ENCODE measurements around the gene NIT2.
"Not testable (repeated sequence)": the region's sequence is repeated elsewhere in the genome, so short reads cannot be mapped to it uniquely, and the experiment has no call there.

Gene NIT2, protein sequence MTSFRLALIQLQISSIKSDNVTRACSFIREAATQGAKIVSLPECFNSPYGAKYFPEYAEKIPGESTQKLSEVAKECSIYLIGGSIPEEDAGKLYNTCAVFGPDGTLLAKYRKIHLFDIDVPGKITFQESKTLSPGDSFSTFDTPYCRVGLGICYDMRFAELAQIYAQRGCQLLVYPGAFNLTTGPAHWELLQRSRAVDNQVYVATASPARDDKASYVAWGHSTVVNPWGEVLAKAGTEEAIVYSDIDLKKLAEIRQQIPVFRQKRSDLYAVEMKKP

DNA sequence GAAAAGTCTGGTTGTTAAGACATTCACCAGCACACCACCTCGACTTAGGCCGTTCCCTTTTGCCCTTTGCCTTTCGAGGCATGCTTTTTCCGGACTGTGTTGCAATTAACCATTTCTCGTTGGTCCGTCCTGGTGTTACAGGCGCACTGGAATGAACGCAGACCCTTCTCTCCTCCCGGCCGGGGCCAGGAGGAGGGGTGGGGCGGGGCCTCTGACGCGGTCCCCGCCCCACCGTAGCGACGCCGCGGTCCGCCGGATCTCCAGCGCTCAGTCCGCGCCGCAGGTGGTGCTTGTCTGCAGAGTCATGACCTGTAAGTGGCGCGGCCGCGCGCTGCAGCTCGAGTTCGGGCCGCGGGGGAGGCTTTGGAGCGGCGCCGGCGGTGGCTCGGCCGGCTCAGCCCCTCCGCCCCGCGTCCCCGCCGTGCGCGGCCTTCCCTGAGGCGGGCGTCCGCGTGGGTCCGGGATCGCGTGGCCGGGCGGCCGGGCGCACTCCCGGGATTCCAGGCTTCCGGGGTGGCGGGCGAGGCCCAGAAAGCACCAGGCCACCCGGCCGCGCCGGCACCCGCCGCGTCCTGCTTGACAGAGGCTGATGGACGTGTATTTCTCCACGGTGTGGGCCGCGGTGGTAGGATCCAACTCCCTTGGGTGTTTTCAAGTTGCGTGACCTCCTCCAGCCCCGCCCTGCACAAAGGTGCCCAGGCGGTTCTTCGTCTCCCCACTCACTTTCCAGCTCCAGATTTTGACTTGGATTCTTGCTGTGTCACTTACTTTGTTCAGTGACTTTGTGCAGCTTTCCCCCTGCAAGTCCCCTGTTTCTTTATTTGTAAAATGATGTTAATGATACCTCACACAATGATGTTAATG, at the start of gene NIT2:
Gene NIT2 (plus strand): TSS at position 270 of the 864 bp plus-strand sequence. CDS start 35 bp downstream, at position 305.
- DNase-seq (ENCODE audit: low spot score), result peak; percentile 86

DNA sequence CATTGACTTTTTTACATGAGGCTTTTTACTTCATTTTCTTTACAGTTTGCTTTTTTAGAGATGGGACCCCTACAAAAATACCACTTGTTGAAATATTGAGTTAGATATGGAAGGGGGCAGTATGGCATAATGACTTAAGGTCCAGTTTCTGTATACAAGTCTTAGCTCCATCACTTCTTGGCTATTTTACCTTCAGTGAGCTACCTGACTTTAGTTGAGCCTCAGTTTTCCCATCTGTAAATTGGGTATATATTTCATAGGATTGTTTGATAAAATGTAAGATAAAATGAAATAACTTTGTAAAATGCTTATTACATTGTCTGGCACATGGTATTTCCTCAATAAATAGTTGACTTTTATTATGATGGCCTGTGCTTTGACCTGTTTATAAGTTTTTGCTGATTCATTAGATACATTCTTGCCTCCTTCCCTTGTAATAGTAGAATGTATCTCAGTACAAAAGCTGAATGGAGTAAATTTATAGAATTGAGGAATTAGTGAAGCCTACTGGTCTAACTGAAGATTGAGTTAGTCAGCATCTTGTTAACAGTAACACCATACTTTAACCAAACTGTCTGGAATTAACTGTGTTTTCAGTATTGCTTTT, 46.2 kb upstream of the NIT2 start:
- no peak for DNase-seq (ENCODE audit: low spot score)

DNA sequence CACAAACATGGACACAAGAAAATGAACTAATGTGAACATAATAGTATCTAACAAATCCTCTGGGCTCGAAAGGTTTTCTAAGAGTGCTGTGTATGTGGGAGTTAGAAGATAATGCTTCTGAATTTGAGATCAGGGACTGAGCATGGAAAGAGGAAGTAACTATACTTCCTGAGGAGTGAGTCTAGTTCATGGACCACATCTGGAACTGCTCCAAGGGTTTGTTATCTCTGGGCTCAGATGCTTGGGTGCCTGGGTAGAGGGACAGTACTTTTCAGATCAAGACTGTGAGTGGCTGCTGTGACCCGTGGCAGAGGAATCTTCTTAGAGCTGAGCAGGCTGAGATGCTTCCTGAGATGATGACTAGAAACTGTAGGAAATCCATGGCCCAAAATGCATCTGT, 45.2 kb upstream of the NIT2 start:
- no peak for DNase-seq (ENCODE audit: low spot score)

DNA sequence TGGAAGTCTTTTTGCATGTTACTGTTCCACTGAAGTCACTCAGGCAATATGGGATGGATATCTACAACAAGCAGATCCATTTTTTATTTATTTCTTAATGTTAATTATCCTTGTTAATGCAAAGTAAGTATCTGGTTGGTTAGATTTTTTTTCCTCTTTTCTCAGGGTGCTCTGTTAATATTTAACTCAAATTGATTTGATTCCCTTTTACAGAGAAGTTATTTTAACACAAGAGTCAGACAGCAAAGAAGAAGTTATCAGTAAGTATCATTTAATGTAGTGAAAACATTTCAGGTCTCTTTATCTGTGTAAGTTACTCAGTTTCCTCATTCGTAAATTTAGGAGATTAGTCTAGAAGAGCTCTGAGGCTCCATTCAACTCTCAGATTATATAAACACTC, 39.5 kb upstream of the NIT2 start:
- no peak for DNase-seq (ENCODE audit: low spot score)

DNA sequence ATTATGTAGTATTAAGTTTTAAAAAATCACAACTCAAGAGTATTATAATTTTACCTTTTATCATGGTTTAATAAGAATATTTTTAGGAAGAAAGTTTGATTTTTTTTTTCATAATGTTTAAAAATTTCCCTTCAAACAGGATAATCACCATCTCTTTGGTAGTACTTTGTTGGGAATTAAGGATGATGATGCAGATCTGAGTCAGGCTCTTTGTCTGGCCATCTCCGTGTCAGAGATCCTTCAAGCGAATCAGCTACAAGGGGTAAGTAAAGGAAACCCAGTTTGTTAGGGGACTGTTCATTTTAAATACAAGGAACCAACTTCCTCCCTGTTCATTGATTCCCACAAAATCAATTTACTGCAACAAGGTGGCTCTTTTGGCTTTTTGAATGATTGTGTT, 36.8 kb upstream of the NIT2 start:
- DNase-seq (ENCODE audit: low spot score), result no peak

DNA sequence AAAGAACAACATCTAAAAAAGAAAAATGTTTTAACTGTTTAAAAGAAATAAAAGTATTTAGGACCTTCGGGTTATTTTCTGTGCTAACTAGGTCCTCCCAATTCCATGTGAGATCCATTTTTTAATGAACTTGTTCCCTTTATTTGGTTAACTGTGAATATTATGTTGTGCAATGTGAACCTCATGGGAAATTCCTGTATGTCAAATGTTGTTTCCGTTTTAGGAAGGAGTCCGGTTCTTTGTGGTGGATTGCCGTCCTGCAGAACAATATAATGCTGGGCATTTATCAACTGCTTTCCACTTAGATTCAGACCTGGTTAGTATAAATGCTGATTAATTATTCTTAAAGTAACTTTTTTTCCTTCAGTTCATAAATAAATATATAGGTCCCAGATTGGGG, 35.5 kb upstream of the NIT2 start:
- DNase-seq (ENCODE audit: low spot score), result no peak

DNA sequence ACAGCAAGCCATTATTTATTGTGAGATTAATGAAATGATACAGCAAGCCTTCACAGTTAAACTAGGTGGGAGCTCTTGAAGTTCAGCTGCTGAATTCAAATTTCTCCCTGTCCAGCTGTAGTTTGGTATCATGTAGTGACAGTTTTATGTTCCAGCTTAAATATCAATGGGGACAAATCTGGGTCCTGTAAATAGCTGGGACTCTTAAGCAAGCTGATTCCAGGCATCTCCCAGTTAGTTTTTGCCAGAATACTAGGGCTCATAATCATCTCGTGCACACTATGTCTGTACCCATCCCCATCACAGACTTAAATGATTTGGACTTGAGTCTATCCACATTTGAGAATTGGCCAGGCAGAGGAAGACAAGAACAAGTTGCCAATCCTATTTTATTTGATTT, 27.9 kb upstream of the NIT2 start:
- DNase-seq (ENCODE audit: low spot score), result no peak

DNA sequence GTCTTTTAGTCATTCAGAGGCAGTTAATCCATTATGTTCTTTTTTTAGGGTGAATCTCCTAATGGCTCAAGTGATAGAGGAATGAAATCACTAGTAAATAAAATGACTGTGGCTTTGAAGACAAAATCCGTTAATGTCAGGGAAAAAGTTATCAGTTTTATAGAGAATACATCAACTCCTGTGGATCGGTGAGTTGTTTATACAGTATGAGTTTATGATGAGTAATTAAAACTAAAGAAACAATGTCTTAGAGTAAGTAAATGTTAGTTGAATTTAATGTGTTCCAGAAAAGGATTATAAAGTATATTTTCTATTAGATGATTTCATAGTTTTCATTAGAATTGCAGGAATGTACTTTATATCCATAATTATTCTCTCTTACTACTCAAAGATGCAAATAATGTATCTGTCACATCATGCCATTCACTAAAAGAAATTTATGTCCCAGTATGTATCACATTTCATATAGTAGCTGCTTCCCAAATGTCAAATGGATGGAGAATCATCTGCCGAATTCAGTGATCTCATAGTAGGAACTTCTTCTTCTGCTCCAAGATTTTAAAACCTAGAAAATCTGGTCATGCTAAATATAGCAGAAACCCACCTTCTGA, 24.1 kb upstream of the NIT2 start:
- no peak for DNase-seq (ENCODE audit: low spot score)

DNA sequence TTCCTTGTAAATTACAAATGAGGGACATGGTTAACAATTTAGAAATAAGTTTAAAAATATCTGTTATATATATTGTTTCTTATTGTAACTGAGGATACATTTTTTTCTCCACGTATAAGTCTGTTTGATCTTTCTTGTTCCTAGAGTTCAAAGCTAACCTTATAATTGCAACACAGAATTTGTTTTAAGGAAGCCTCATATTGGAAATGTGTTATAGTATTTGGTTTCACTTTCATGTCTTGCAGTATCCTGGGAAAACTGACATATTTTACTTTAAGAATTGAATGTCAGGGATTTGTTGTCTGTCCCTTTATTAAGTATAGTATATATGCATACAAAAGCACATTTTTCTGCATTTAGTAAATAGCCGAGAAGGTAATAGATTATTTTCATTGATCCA, 23.5 kb upstream of the NIT2 start:
- DNase-seq (ENCODE audit: low spot score), result no peak

DNA sequence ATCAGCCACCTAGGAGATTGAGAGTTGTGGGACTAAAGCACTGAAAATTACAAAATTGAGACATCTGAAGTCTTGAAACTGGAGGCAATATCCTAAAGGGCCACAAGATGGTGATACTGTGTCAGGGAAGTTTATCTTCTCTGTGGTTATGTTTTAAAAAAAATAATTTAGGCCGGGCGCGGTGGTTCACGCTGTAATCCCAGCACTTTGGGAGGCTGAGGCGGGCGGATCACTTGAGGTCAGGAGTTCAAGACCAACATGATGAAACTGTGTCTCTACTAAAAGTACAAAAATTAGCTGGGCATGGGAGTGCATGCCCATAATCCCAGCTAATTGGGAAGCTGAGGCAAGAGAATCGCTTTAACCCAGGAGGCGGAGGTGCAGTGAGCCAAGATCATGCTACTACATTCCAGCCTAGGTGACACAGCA, 17.9 kb upstream of the NIT2 start:
- no peak for DNase-seq (ENCODE audit: low spot score)

DNA sequence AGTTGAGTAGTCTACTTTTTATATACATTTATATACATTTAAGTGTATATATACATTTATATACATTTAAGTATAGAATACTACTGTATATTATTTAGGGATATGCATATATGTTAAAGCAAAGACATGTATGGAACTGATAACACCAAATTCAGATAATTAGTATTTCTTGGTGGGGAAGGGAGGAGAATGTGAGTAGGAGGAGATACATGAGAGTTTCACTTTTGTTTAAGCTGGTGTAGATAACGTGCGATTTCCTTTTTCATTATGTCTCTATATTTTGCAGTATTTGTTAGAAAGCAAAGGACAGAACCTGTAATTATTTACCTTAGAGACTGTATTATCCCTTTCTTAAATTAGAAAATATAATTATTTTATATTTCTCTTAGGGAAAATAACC, 16.6 kb upstream of the NIT2 start:
- no peak for DNase-seq (ENCODE audit: low spot score)

DNA sequence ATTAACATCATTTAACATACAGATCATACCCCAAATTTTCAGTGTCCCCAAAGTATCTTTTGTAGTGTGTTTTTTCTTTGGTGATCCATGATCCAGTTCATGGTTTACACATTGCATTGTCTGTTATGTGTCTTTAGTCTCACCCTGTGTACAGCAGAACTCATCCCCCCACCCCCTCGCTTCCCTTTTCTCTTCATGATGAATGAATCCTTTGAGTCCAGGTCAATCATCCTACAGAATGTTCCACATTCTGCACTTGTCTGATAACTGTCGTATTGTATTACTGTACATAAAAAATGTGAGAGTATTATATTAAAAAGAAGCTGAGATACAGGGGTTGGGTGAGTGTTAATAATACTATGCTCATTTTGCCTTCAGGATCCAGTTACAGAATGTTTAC, 14.6 kb upstream of the NIT2 start:
- no peak for DNase-seq (ENCODE audit: low spot score)

DNA sequence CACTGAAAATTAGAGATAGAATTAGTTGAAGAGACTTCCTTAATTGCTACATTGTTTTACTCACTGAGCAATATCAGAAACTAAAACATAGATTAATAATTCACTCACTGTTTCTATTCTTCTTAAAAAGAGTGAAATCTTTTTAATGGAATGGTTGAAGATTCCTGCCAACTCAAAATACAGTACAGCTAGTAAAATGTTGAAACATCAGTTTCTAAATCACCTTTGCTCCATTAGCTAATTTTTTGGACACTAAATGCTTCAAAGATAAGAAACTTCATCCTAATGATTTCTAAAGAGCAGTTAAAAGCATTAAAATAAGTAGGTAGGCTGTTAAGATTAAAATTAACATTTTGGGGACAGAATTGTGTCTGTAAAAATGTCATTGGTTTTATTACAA, 10.5 kb upstream of the NIT2 start:
- DNase-seq (ENCODE audit: low spot score), result no peak

DNA sequence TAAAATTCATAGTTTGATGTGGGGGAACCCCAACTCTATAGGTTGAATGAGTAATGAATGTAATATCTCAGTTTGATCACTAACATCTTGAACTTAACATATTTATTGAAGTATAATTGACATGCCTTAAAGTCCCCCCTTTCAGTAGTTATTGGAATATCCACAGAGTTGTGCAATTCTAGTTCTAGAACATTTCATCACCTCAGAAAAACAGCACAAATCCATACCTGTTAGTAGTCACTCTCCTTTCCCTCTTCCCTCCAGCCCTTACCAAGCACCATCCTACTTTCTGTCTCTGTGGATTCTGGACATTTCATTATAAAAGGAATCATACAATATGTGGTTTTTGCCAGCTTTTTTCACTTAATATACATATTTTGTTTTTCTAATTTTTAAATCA, 8.7 kb upstream of the NIT2 start:
- DNase-seq (ENCODE audit: low spot score), result no peak

DNA sequence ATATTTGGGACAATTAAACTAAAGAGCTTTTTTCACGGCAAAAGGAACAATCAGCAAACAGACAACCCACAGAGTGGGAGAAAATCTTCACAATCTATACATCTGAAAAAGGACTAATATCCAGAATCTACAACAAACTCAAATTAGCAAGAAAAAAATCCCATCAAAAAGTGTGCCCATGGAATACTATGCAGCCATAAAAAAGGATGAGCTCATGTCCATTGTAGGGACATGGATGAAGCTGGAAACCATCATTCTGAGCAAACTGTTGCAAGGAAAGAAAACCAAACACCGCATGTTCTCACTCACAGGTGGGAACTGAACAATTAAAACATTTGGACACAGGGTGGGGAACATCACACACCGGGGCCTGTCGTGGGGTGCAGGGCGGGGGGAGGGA, 7.2 kb upstream of the NIT2 start:
- not testable (repeated sequence) for DNase-seq (ENCODE audit: low spot score)

DNA sequence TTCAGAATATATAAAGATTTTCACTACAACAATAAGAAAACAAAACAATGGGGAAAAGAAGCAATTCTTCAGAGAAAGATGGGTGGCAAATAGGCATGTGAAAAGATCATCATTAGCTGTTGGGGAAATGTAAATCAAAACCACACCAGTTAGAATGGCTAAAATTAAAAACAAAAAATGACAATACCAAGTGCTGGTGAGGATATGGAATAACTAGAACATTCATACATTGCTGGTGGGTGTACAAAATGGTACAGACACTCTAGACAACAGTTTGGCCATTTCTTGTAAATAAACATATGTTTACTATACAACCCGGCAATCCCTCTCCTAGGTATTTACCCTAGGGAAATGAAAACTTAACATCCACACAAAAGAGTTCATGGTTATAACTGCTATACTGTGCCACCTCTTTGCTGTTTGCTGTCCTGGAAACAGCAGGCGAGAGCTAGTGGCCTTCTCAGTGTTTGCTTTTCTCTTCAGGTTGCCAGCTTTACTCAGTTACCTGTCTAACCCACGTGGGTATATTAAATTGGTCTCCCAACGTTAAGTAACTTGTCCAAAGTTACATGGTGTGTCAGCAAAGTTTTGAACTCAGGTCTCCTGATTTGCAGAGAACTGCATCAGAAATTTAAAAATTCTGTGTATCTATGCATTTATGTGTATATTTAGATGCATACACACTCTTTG, 4.6 kb upstream of the NIT2 start:
- DNase-seq (ENCODE audit: low spot score), result no peak

DNA sequence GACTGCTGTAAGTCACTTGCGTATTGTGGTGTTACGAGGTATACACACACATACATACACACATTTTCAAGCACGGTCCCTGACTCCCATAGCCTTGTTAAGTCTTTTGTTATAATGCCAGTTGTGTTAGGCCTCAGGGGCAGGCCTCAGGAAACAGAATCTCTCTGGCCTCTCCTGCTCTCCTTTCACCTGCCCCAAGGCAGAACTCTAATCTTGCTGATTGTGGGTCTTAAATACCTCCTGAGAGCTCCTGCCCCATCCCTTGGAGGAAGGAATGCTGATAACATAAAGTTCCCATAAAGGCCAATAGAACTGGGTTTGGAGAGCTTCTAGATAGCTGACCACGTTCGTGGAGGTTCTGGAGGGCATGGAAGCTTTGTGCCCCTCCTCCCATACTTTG, 3.9 kb upstream of the NIT2 start:
- no peak for DNase-seq (ENCODE audit: low spot score)

DNA sequence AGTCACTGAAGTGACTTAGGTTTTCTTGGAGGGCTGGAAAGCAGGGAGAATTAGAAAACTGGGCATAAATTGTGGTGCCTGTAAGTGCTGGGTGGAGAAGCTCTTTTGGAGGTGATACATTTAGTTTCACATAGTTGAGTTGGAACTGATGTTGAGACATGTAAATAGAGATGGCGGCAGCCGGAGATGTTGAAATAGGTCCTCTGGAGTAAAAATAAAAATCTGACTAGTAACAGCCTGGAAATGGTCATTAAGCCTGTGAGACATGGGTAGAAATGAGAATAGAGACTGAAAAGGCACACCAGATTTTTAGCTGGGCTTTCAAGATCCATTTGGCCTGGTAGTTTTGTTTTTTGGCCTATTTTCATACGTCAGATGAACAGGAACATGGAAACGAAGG, 2.9 kb upstream of the NIT2 start:
- DNase-seq (ENCODE audit: low spot score), result no peak

DNA sequence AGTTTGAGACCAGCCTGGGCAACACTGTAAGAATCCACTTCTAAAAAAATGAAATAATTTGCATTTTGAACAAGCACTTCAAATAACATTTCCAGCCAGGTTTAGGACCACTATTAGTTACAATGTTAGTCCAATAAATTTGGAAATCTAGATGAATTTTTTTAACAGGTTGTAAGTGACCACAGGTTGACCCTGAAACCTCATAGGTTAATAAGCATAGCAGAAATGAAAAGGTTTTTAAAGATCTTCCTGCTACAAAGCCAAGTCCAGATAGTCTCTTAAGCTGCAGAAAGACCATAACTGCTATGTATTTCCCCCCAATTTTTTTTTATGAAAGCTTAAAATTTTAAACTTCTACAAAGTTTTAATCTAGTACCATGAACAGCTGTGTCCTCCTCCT, 1.5 kb upstream of the NIT2 start:
- no peak for DNase-seq (ENCODE audit: low spot score)

DNA sequence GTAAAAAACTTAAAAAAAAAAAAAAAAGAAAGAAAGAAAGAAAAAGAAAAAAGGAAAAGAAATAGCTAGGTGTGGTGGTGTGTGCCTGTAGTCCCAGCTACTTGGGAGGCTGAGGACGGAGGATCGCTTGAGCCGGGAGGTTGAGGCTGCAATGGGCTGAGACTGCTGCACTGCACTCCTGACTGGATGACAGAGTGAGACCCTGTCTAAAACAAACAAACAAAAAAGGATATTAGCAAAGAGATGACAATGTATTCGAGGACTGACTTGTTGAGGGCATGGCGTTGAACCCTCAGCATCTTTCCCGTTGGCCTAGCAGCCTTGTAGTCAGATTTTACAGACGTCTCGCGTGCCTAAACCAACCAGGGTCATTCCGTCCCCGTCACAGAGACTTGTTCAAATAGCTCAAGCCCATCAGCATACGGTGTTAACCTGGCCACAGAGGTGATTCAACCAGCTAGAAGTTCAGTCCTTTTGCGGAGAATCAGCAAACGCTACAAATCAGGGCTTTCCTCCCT, 528 bp upstream of the NIT2 start:
- no peak for DNase-seq (ENCODE audit: low spot score)

DNA sequence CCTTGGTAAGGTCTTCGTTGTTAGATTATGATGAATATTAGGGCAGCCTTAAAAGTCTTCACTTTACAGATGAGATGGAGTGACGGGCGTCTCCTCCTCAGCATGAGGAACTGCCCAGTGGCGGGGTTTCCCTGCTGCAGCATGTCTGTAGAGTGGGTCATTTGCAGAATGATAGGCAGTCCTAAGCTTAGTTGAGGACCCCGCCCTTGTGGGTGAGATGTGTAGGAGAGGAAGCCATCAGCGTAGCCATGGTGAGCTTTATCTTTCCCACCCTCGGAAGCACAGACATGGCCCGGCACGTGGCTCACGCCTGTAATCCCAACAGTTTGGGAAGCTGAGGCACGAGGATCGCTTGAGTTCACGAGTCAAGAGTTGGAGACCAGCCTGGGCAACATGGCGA, 877 bp downstream of the NIT2 start:
- no peak for DNase-seq (ENCODE audit: low spot score)

DNA sequence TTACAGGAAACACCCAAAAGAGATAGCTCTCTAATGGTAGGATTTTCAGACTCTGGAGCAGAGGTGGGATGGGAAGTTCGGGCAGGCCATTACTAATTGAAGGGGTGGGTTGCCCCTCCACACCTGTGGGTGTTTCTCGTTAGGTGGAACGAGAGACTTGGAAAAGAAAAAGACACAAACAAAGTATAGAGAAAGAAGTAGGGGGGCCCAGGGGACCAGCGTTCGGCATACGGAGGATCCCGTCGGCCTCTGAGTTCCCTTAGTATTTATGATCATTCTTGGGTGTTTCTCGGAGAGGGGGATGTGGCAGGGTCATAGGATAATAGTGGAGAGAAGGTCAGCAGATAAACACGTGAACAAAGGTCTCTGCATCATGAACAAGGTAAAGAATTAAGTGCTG, 1.7 kb downstream of the NIT2 start:
- DNase-seq (ENCODE audit: low spot score), result not testable (repeated sequence)
